HEK293T (cell line): Measurements from ENCODE around the gene SLMAP.

ENCODE experiments used
- CTBP1 ChIP-seq: fragments of 450-650 bp; IDR thresholded peaks from 2 replicates; pipeline ENCODE4 v1.6.1; 2016; ENCODE audit warnings: borderline replicate concordance
- FOXK2 ChIP-seq: fragments of 450-650 bp; IDR thresholded peaks from 2 replicates; pipeline ENCODE4 v1.6.1; 2016; ENCODE audit warnings: mild to moderate bottlenecking
- FOXM1 ChIP-seq: fragments of 450-650 bp; IDR thresholded peaks from 2 replicates; pipeline ENCODE4 v1.6.1; 2017; ENCODE audit warnings: mild to moderate bottlenecking, borderline replicate concordance
- HDGF ChIP-seq: fragments of 450-650 bp; IDR thresholded peaks from 2 replicates; pipeline ENCODE4 v1.6.1; 2017; ENCODE audit warnings: antibody characterized with exemption, borderline replicate concordance
- LEF1 ChIP-seq: fragments of 450-650 bp; IDR thresholded peaks from 2 replicates; pipeline ENCODE4 v1.6.1; 2017; ENCODE audit warnings: mild to moderate bottlenecking, borderline replicate concordance
- NFRKB ChIP-seq: fragments of 450-650 bp; IDR thresholded peaks from 2 replicates; pipeline ENCODE4 v1.6.1; 2016; ENCODE audit warnings: mild to moderate bottlenecking, moderate library complexity
- SP1 ChIP-seq: fragments of 450-650 bp; IDR thresholded peaks from 2 replicates; pipeline ENCODE4 v1.6.1; 2017
- SUZ12 ChIP-seq: fragments of 450-650 bp; IDR thresholded peaks from 2 replicates; pipeline ENCODE4 v1.6.1; 2016; ENCODE audit warnings: mild to moderate bottlenecking
- TARDBP ChIP-seq: fragments of 450-650 bp; IDR thresholded peaks from 2 replicates; pipeline ENCODE4 v1.6.1; 2016
- ZNF384 ChIP-seq: fragments of 450-650 bp; IDR thresholded peaks from 2 replicates; pipeline ENCODE4 v1.6.1; 2016
- TF ChIP-seq, protein P1 (sequence below): fragments of 450-650 bp; IDR thresholded peaks from 2 replicates; pipeline ENCODE4 v1.6.1; 2016

DNA sequence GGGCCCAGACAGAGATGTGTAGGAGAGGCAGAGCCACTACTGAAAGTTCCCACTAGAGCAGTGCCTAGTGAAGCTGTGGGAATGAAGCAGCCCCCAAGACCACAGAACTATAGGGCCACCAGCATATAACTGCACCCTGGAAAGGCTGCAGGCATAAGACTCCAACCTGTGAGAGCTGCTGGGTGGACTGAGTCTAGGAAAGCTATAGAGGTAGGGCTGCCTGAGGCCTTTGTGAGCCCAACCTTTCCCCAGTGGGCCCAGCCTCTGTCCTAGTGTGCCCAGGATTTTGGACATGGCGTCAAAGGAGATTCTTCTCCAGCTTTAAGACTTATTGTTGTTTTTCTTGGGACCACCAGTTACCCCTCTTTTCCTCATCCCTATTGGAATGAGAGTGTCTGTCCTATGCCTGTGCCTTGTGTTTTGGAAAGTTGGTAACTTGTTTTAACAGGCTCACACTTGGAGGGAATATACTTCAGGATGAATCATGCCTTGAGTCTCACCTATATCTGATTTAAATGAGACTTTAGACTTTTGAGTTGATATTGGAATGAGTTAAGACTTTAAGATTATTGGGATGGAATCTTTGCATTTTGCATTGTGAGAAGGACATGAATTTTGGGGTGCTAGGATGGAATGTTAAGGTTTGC is 28.1 kb downstream of the SLMAP start:
- TF ChIP-seq SUZ12 (no peak), TARDBP (no peak), HDGF (no peak), FOXM1 (no peak), FOXK2 (no peak), SP1 (no peak), NFRKB (no peak), CTBP1 (no peak), LEF1 (no peak), ZNF384 (no peak)
- TF ChIP-seq, protein P1, sequence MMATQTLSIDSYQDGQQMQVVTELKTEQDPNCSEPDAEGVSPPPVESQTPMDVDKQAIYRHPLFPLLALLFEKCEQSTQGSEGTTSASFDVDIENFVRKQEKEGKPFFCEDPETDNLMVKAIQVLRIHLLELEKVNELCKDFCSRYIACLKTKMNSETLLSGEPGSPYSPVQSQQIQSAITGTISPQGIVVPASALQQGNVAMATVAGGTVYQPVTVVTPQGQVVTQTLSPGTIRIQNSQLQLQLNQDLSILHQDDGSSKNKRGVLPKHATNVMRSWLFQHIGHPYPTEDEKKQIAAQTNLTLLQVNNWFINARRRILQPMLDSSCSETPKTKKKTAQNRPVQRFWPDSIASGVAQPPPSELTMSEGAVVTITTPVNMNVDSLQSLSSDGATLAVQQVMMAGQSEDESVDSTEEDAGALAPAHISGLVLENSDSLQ: no peak
